ENCODE measurements around the gene COL16A1.

Gene COL16A1

DNA sequence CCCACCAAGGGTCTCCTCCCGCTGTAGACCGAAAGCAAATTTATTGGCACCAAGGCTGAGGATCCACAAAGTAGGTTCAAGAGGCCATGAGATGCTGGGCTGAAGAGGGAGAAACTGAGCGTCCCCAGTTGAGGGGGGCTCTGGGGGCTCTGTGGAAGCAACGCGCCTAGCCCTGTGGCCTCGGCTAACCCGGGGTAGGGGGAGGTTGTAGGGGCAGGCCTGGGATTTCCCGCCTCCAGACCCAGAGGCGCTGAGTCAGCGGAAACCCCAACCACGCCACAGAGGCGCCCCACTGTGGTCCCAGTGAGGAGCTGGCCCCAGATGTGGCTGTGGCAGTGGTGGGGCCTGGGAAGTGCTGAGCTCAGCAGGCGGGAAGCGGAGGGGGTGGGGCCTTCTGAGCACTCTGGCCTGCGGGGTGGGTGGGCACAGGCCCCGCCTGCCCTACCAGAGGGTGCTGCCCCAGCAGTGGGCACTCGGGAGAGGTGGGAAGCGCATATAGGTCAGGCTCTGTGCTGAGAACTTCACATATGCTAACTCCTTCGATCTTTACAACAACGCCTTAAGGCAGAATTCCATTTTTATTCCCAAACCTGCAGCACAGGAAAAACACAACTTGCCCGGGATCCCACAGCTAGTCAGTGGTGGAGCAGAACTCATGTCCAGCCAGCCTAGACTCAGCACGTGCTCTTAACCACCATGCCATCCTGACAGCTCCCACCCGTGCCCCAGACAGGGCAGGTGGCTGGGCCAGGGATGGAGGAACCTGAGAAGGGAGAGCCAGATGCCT lies 1.5 kb upstream of the COL16A1 start:
- DNase-seq: no peak

DNA sequence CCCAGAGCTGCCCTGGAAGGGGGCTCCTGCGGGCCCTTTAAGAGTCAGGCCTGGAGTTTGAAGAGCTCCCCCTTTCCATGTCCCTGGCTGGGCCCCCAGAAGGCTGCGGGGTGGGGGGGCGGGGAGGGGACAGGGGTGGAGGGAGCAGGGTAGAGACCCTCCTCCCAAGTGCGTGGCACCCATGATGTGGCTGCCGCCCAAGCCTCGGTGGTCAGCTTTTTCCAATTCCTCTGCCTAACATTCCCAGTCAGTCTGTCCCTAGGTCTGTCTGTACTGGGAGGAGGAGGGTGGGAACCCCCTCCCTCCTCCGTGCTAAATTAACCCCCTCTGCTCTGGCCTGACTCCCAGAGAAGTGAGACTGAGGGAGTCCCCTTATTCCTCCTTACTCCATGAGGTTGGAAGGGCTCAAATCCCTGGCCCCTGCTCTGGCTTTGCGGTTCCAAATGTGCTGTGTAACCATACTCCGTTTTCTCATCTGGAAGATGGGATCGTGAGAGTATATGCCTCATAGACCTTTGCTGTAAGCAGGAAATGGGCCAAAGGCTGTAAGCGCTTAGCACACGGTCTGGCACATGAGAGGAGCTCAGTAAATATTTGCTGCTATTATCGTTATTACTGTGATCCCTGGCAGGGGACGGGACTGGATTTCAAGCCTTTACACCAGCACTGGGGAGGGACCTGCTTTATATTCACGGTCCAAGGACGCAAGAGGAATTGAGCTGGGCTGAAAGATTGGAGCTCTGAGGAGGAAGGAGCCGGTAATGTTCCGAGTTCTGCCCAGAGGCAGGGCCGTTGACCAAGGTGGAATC lies 658 bp upstream of the COL16A1 start:
- peak; percentile 16 for DNase-seq

DNA sequence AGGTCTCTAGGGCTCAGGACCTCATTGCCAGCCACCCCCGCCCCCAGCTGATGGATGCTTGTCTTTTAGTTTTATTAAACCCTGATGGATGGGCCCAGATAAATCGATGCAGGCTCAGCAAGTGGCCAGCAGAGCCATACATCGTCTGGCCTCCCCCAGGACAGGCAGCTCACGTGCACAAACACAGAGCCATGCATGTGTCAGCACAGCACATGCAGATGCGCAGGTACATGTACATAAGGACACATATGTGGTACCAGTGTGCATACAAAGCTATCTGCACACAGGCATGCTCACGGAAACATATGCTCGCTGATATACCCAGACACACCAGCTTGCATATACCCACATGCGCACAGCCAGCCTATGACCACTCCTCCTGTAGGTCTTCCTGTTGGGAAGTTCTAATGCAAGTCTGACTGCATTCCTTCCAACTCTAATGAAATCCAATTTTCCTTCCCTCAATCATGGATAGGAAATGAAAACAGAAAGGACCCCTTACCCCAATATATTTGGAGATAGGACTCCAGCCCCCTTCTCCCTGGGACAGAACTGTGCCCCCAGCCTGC lies 897 bp downstream of the COL16A1 start:
- DNase-seq: no peak

DNA sequence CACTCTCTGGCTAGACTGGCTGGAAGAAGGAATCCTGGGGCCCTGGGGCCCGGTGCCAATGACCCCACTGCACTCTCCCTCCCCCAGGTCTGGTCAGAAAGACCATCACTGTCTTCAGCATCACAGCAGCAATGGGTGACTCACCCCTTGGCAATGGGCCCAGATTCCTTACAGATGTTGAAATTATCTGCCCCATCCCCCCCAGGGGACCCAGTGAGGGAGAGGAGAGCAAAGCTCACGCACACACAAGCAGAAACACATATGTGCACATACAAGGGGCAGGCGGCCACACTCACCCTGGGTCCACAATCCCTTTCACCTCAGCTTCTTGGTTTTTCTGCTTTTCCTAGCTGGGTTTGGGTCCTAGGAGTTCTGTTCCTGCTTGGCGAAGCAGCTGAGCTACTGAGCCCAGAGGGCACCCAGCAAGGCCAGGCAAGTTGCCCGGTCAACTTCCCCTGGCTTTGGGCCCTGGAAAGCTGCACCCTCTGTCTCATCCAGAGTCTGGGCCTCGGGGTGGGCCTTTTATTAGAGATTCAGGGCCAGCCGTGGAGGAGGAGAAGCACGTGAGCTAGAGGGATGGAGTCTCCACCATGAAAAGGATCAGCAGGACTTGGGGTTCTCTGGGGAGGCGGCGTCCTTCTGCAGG lies 2.6 kb downstream of the COL16A1 start:
- peak; percentile 47 for DNase-seq

DNA sequence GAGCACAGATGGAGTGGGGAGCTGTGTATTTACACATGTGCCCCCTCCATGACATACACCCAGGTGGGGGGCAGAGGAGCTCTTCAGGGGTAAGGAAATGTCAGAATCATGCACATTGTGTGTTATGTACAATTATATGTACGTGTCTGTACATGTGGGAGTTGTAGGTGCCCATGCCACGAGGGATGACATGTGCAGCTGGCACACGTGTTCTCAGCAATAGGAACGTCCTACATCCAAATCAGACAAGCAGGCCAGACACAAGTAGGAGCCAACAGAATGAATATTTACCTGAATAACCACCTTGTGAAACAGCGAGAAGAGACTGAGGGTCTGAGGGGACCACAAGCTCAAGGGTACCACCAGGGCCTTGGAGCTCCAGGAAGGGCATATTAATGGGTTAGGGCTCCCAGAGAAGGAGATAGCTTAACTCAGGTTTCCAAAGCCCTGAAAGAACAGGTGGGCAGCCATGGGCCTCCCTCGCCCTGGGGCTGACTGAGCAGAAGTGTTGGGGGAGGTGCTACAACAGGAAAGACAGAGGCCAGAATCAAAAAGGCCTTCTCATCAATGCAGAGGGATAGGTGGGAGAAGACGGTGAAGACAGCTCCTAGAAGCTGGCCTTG lies 3.2 kb downstream of the COL16A1 start:
- peak; percentile 28 for DNase-seq

DNA sequence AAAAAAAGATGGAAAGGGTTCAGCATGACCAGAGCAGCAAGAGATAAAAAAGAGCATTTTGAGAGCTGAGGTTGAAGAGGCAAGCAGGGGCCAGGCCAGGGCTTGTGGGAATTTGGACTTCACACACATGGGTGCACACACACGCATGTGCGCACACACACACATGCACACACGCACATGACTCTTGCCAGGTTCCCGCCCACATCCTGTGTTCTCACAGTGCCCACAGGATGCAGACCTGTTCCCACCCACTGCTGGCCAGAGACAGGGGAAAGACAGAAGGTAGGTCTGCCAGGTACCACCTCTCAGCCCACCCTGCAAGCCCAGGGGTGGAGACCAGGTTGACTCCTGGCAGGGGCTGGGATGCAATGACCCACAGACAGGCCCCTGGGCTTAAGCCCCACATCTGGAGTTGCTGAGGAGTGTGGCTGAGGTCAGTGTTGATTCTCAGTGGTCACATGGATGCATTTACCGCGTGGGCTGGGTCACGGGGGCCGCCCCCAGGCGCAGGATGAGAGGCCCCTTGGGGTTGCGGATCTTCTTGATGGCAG lies 4.4 kb downstream of the COL16A1 start:
- no peak for DNase-seq

DNA sequence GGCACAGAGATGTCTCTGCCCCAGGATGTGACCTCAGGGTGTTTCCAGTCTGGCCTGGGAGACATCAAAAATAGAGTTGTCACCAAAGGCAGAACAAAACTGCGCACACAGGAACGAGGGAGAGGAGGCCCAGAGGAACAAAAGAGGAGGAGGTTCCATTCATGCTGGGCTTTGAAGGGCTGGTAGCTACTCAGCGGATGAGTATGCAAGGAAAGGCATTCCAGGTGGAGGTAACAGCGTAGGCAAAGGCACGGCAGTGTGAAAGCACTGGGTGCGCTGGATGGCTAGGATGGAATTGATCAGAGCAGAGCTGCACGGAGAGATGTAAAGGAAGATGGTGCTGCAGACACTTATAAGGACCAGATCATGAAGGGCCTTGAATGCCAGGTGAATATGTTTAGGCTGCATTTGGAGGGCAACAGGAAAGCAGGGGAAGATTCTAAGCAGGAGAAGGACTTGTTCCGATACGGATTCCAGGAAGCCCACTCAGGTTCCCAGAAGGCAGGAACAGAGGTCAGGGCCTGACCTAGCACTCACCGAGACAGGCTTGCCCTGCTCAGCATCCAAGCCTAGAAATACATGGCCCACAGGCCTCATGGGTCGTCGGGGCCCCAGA lies 6.3 kb downstream of the COL16A1 start:
- DNase-seq: no peak

DNA sequence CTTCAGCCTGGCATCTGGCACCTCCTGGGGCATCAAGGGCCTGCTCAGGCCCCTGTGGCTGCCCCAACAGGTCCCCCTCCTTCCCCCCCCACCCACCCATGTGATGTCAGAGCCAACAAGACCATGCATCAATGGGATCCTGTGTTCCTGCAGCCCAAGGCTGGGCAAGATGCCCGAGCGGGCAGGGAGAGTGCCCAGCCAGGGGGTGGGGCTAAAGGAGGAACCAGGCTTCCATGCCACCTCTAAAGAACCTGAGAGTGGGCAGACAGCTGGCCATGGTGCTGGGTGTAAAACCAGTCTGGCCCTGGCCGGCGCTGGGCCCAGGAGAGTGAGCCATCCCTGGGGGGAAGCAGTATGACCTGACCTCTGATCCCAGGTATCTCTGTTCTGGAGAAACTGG lies 7.6 kb downstream of the COL16A1 start:
- DNase-seq: peak; percentile 32

DNA sequence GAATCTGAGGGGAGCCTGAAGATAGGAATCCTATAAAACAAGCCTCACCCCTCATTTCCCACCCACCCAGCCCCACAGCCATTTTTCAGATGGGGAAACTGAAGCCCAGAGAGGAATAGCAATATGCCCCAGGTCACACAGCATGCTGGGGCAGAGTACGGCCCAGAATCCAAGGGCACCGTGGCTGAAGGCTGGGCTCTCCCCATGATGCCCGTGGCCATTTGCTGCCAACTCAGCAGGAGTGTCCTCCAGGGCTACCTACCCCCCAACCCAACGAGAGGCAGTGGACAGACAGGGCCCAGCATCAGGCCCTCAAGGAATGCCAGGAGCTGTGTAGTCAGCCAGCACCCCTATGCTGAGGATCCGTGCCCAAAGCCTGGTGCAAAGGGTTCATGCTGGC lies 8.5 kb downstream of the COL16A1 start:
- DNase-seq: no peak

DNA sequence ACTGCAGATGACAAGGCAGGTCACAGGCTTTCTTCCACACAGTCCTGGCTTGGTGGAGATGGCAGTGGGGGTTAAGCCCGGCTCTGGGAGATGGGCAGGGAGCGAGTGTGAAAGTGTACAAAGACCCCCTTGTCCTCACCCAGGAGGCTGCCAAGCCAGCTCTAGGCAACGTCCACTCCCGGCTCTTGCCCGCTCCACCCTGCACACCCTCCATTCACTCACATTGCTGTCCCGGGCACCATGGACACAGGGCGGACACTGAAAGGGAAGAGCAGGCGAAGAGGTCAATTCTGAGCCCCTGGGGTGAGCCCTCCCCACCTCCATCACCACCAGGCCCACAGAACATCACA lies 8.9 kb downstream of the COL16A1 start:
- DNase-seq: no peak

DNA sequence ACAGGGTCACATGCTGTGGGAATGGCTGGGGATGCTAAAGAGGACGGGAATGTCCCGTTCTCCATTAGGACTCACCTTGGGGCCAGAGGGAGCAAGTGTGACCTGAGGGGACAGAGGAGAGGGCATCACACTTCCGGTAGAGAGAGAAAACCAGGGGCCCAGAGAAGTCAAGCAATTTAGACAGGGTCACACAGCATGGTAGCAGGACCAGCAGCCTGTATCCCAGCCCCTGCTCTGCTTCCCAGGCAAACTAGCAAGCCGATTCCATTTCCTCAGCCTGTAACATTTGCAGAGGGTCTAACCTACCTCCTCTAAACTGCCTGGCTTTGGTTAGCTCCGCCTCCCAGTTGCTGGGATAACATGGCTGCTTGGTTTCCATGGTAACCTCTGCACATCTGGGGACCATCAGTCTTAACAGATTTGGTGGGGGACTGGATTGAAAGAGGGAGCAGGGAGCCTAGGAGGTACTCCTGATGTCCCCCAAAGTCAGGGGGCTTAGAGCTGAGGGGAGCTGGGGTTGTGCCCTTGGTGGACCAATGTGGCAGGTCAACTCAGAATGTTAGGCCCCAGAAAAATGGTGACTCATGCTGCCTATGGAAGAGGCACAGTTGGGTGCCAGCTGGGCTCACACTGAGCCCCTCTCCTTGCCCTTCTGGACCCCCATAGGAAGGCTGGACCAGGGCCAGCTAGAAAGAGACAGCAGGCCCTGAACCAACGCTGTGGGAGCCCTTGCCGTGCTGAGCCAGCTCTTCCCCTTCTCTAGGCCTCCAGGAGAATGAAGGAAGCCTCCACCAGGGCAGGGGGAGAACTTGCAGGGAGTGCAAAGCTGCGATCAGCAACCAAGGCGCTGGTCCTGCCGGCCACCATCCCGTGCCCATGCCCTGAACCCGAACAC lies 9.5 kb downstream of the COL16A1 start:
- DNase-seq: no peak

DNA sequence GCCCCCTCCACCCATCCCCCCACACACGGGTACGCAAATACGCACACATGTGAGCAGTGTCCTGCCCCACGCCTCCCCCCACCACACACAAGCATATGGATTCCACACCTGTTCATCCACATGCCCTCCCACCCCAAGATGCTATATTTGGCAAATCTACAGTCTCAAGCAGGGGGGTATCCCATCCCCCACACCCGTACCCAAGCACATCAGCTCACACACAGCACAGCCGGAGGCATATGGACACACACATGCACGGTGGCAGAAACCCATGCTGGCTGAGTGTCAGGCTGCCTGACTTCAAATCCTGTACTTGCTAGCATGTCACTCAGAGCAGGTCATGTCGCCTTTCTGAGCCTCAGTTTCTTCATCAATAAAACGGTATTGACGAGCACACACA lies 10.6 kb downstream of the COL16A1 start:
- DNase-seq: no peak

DNA sequence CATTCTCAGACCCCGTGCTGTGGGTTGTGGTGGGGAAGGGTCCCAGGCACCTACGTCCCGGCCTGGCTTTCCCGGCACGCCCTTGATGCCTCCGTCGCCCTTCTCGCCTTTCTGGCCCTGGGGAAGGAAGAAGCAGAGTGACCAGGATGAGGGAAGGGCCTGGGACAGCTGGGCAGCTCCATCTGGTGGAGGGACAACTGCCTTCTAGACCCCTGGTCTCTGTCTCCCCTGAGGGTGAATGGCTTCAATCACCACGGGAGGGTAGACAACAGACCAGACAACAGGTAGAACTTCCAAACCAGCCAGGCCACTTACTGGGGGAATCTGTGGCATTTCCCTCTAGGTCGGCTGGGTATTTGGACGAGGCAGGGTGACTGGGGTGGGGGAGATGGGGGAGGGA lies 11.9 kb downstream of the COL16A1 start:
- no peak for DNase-seq

DNA sequence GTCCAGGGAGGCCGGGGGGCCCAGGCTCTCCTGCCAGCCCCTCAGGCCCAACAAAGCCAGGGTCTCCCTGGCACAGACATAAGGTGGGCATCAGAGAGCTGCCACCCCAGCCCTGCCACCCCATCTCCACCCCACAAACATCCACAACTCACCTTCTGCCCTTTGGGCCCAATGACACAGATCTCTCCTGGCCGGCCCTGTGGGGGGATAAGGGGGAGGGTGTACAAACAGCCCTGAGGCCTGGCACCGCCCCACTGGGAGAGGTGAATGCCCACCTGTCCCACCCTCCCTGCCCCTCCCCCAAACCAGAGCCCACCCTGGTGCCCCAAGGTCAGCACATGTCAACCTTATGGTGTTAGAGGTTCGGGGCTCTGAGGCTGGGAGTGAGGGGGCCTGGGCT lies 12.4 kb downstream of the COL16A1 start:
- no peak for DNase-seq

DNA sequence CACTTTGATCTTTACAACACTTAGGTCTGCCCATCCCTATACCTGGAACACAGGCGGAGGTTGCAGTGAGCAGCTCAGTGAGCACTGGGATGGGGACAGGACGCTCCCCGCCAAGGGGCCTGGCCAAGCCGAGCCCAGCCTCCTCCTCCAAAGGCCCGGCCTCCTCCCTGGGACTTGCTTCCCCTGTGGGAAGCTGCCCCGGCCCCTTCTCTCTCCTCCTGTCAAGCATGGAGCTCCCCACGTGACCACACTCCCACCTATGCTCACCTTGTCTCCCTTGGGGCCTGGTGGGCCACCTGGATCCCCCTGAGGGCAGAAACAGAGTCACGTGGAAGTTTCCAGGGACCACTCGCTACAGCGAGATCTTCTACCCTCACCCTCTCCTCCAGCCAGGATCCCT lies 12.9 kb downstream of the COL16A1 start:
- DNase-seq: no peak

DNA sequence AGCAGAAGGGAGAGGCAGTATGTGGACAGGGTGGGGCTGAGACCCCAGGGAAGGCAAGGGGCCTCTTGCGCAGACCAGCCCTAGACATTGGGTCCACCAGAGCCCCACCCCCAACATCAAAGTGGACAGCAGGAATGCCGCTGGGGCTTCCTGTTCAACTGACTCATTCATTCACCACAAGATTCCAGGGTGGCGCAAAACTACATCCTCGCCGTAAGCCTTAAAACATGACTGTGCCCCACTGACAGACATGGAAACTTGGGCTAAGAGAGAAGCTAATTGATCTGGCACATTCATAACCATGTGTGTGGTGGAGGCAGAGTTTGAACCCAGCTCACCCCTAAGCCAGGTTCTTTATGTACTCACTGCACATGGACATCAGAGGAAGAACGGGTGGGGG lies 14.0 kb downstream of the COL16A1 start:
- DNase-seq: no peak

DNA sequence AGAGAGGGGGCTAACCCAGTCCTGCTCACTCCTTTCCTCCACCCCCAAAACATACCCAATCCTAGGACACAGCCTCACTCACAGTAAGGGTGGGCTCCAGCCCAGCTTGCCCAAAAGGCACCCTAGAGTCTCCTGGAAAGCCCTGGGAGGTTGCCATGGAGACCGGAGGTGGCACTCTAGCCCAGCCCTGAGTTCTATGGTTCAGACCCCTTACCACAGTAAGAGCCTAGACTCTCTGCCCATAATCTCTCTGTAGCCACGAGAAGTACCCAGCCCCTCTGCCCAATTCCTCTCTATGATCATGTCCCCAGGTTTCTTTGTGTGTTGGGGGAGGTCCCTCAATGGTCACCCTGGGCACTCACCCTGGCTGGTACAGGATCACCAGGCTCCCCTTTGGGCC lies 14.4 kb downstream of the COL16A1 start:
- no peak for DNase-seq

DNA sequence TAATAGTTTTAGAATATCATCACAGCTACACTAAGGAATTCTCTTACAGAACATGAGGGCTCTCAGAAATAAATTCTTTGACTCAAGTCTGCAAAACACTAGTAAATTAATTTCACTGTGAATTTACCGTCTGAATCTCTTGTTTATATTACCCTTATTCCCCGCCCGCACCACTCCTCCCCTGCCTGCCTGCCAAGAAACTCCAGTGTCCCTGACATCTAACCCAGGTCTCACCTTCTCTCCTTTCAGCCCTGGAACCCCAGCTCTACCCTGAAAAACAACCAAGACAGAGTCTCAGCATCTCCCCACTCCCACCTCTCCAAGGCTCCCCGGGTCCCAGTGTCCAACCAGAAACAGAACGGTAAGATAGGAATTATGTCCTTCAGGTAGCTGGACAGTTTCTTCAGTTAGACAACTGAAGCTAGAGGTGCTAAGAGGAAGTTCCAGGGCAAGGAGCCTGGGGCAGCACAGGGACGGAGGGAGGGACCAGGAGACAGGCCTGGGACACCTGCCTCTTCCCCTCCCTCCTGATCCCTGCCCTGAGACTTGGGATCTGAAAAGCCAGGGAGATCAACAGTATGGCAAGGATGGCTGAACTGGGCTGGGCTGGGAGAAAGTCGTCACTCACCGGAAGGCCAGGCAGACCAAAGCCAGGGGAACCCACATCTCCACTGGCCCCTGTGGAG lies 15.4 kb downstream of the COL16A1 start:
- DNase-seq: no peak

DNA sequence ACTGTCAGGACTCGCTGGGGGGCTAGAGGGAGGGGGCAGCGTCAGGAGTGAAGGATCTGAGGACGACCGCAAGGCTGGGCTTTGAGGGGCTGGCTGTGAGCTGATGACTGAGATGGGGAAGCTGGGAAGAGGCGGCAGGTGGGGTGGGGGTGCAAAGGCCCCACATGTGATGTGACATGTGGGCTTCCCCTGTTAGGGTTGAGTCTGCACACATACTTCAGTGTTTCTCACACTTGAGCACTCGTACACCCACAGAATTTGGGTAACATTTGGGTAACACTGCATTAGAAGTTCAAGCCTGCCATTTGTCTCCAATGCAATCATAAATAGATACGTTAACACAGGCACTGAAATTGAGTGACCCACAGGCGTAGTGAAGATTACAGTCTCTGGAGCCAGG lies 16.2 kb downstream of the COL16A1 start:
- DNase-seq: no peak

DNA sequence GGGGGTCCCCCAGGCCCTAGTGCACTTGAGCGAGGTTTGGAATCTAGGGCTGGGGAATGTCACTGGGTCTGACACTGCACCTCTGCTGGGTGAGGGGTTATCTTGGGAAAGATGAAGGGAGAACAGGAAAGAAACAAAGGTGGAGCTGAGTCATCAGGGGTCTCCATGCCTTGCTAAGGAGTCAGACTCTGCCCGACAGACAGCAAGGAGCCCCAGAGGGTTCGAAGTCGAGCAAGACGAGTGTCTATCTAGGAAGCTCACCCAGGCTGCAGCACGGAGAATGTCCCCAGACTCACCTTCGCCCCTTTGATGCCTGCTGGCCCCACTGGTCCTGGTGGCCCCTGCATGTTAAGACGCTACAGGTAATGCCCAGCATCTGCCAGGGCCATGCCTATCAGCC lies 18.0 kb downstream of the COL16A1 start:
- no peak for DNase-seq

DNA sequence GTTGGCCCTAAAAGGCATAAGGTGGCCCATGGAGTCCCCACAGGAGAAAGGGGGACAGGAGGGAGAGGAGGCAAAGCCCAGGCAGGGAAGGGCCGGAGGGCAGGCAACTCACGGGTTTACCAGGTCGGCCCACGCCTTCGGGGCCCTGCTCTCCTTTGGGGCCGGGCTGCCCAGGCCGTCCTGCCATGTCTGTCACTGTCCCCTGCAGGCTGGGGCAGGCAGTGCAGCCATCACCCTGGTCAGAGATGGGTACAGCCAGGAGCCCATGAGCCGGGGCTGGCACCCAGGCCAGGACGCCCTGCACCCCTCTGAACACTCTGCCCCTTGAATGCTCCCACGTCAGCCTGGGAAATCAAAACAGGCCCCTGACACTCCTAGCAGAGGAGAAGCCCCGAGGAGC lies 19.8 kb downstream of the COL16A1 start:
- no peak for DNase-seq
